Hepatocyte (in vitro differentiated cells): ENCODE measurements around the gene AVPI1.
A peak's percentile ranks its signal among the peaks of the same experiment; 100 is the strongest.

ENCODE experiments used
- EZH2 ChIP-seq: fragments of 200-600 bp; sonication (generic); IDR thresholded peaks from 2 replicates; pipeline ENCODE4 v1.6.1; 2016; ENCODE audit warnings: antibody characterized with exemption, mild to moderate bottlenecking, borderline replicate concordance
- TF ChIP-seq, protein P1 (sequence below): fragments of 200-600 bp; sonication (generic); IDR thresholded peaks from 2 replicates; pipeline ENCODE4 v1.5.1; 2016; ENCODE audit warnings: antibody characterized with exemption, mild to moderate bottlenecking; ENCODE audit not compliant: poor library complexity

DNA sequence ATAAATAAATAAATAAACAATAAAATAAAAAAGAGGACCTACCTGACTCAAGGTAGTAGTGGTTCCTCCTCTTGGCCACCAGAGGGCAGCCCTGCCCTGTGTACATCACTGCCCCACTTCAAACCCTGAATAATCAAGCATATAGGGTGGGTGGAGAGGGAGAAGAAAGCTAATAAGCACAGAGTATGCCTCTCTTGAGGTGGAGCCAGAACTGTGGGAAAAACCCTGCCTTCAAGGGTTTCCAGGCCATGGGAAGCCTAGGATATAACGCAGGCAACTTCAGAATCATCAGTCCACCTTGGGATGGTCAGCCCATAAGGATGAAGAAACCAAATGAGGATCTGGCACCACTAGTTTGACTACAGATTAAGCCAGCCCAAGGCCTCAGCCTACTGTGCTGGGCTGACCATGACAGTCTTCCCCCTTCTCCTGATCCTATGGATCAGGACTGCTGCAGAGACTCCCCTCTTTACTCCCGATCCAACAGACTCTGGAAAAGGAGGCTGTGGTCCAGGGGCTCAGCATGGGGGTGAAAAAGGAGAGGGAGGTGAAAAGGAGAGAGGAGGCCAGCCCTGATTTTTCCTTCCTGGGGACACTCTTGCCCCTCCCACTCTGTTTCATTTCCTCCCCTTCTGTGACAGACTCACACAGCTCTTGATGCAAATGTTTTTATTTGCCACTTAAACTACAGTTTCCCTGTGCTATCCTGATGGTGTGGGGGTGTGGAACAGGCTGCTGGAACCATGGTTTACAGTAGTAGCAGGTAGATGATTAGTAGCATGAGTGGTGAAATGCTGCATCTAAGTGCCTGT, 10.1 kb downstream of the AVPI1 start:
- TF ChIP-seq, protein P1, sequence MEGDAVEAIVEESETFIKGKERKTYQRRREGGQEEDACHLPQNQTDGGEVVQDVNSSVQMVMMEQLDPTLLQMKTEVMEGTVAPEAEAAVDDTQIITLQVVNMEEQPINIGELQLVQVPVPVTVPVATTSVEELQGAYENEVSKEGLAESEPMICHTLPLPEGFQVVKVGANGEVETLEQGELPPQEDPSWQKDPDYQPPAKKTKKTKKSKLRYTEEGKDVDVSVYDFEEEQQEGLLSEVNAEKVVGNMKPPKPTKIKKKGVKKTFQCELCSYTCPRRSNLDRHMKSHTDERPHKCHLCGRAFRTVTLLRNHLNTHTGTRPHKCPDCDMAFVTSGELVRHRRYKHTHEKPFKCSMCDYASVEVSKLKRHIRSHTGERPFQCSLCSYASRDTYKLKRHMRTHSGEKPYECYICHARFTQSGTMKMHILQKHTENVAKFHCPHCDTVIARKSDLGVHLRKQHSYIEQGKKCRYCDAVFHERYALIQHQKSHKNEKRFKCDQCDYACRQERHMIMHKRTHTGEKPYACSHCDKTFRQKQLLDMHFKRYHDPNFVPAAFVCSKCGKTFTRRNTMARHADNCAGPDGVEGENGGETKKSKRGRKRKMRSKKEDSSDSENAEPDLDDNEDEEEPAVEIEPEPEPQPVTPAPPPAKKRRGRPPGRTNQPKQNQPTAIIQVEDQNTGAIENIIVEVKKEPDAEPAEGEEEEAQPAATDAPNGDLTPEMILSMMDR: peak; percentile 85
- TF ChIP-seq EZH2: no peak
